Ishikawa (cell line): Measurements from ENCODE around the gene RBSN.

Experiments used
- CEBPB ChIP-seq: IDR thresholded peaks from 2 replicates; pipeline ENCODE4 v1.6.1; 2012
- CREB1 ChIP-seq: IDR thresholded peaks from 2 replicates; pipeline ENCODE4 v1.6.1; 2012; ENCODE audit warnings: low read depth
- EGR1 ChIP-seq: IDR thresholded peaks from 2 replicates; pipeline ENCODE4 v1.6.1; 2012
- EP300 ChIP-seq: IDR thresholded peaks from 2 replicates; pipeline ENCODE4 v1.6.1; 2012; ENCODE audit warnings: borderline replicate concordance
- FOXM1 ChIP-seq: IDR thresholded peaks from 2 replicates; pipeline ENCODE4 v1.6.1; 2012; ENCODE audit warnings: low read depth, borderline replicate concordance
- MAX ChIP-seq: IDR thresholded peaks from 2 replicates; pipeline ENCODE4 v1.6.1; 2012
- NFIC ChIP-seq: IDR thresholded peaks from 2 replicates; pipeline ENCODE4 v1.6.1; 2012
- RAD21 ChIP-seq: IDR thresholded peaks from 2 replicates; pipeline ENCODE4 v1.6.1; 2012; ENCODE audit warnings: low read depth
- TAF1 ChIP-seq: IDR thresholded peaks from 2 replicates; pipeline ENCODE4 v1.6.1; 2012; ENCODE audit warnings: low read depth, mild to moderate bottlenecking
- TCF12 ChIP-seq: IDR thresholded peaks from 2 replicates; pipeline ENCODE4 v1.6.1; 2012; ENCODE audit warnings: low read depth
- TEAD4 ChIP-seq: IDR thresholded peaks from 2 replicates; pipeline ENCODE4 v1.6.1; 2012
- YY1 ChIP-seq: IDR thresholded peaks from 2 replicates; pipeline ENCODE4 v1.6.1; 2012; ENCODE audit warnings: low read depth
- ZBTB7A ChIP-seq: IDR thresholded peaks from 2 replicates; pipeline ENCODE4 v1.6.1; 2012; ENCODE audit warnings: low read depth
- TF ChIP-seq, protein P1 (sequence below): IDR thresholded peaks from 2 replicates; pipeline ENCODE4 v1.6.1; 2012
- TF ChIP-seq, protein P2 (sequence below): IDR thresholded peaks from 2 replicates; pipeline ENCODE4 v1.6.1; 2012; ENCODE audit warnings: low read depth, mild to moderate bottlenecking

RBSN gene

GRCh38 chr3:15094187-15094875 is 4.6 kb downstream of the RBSN start:
- TF ChIP-seq TCF12 = no peak
- TF ChIP-seq EGR1 = no peak
- TF ChIP-seq EP300 = no peak
- no peak for TF ChIP-seq RAD21
- TF ChIP-seq TEAD4 = no peak
- no peak for TF ChIP-seq FOXM1
- TF ChIP-seq ZBTB7A = no peak
- no peak for TF ChIP-seq CREB1
- TF ChIP-seq, protein P1, sequence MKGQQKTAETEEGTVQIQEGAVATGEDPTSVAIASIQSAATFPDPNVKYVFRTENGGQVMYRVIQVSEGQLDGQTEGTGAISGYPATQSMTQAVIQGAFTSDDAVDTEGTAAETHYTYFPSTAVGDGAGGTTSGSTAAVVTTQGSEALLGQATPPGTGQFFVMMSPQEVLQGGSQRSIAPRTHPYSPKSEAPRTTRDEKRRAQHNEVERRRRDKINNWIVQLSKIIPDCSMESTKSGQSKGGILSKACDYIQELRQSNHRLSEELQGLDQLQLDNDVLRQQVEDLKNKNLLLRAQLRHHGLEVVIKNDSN = no peak
- TF ChIP-seq NFIC = no peak
- TF ChIP-seq MAX = no peak
- TF ChIP-seq, protein P2, sequence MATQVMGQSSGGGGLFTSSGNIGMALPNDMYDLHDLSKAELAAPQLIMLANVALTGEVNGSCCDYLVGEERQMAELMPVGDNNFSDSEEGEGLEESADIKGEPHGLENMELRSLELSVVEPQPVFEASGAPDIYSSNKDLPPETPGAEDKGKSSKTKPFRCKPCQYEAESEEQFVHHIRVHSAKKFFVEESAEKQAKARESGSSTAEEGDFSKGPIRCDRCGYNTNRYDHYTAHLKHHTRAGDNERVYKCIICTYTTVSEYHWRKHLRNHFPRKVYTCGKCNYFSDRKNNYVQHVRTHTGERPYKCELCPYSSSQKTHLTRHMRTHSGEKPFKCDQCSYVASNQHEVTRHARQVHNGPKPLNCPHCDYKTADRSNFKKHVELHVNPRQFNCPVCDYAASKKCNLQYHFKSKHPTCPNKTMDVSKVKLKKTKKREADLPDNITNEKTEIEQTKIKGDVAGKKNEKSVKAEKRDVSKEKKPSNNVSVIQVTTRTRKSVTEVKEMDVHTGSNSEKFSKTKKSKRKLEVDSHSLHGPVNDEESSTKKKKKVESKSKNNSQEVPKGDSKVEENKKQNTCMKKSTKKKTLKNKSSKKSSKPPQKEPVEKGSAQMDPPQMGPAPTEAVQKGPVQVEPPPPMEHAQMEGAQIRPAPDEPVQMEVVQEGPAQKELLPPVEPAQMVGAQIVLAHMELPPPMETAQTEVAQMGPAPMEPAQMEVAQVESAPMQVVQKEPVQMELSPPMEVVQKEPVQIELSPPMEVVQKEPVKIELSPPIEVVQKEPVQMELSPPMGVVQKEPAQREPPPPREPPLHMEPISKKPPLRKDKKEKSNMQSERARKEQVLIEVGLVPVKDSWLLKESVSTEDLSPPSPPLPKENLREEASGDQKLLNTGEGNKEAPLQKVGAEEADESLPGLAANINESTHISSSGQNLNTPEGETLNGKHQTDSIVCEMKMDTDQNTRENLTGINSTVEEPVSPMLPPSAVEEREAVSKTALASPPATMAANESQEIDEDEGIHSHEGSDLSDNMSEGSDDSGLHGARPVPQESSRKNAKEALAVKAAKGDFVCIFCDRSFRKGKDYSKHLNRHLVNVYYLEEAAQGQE = no peak

GRCh38 chr3:15092686-15093085 is 6.3 kb downstream of the RBSN start:
- TF ChIP-seq TEAD4 (no peak), EGR1 (no peak), RAD21 (no peak), CREB1 (no peak), TAF1 (no peak), MAX (no peak), NFIC (no peak), FOXM1 (no peak), ZBTB7A (no peak), EP300 (no peak), CEBPB (no peak), TCF12 (no peak), YY1 (no peak)
- TF ChIP-seq, protein P1 = no peak
- TF ChIP-seq, protein P2 = no peak

GRCh38 chr3:15091575-15091974 is 7.4 kb downstream of the RBSN start:
- TF ChIP-seq TAF1 (no peak), FOXM1 (no peak), NFIC (no peak), RAD21 (no peak), TCF12 (no peak), EGR1 (no peak), EP300 (no peak), MAX (no peak), TEAD4 (no peak)
- TF ChIP-seq, protein P2 = no peak

- no peak for TF ChIP-seq TCF12
- TF ChIP-seq, protein P2 = no peak
- TF ChIP-seq ZBTB7A = no peak
Observed at GRCh38 chr3:15089201-15089600, 9.7 kb downstream of the RBSN start.
